Upper lobe of left lung (tissue), 6 donors: ENCODE data around the gene PLCXD1. TPM values are rescaled to one million over a fixed set of nuclear protein-coding genes. Genes with fewer than 3 reads are reported as not detected.

Experiments
- ATAC-seq, 2 donors: fragments of 200-7000 bp; cut with Tn5 transposase; one replicate each; pipeline ENCODE4 v1.9.1; 2022; ENCODE audit warnings: mild to moderate bottlenecking in 2 of 2, moderate library complexity in 2 of 2; ENCODE audit not compliant: low FRiP score in 2 of 2
- DNase-seq, 2 donors: peaks; one replicate each; pipeline ENCODE4 v3.0.0-alpha.2; 2019 to 2020
- H3K27ac ChIP-seq, 4 donors: fragments of 200-600 bp; sonication (generic); one replicate each; pipeline ENCODE4 v1.5.1; 2016 to 2019
- H3K27me3 ChIP-seq, 4 donors: fragments of 200-600 bp; sonication (generic); one replicate each; pipeline ENCODE4 v1.5.1; 2017 to 2019
- H3K36me3 ChIP-seq, 4 donors: fragments of 200-600 bp; sonication (generic); one replicate each; pipeline ENCODE4 v1.5.1; 2016 to 2019
- H3K4me1 ChIP-seq, 4 donors: fragments of 200-600 bp; sonication (generic); one replicate each; pipeline ENCODE4 v1.5.1; 2018 to 2019
- H3K4me3 ChIP-seq, 4 donors: fragments of 200-600 bp; sonication (generic); one replicate each; pipeline ENCODE4 v1.5.1; 2017 to 2019; ENCODE audit warnings: mild to moderate bottlenecking in 2 of 4, moderate library complexity in 1 of 4
- H3K9me3 ChIP-seq, 4 donors: fragments of 200-600 bp; sonication (generic); one replicate each; pipeline ENCODE4 v1.5.1; 2018 to 2019
- EP300 ChIP-seq, 4 donors: sonication (generic); formaldehyde crosslinking; IDR thresholded peaks; one replicate each; pipeline ENCODE4 v1.5.1; 2017; ENCODE audit warnings: antibody characterized with exemption in 4 of 4, control low read depth in 2 of 4
- POLR2A ChIP-seq, 4 donors: fragments of 450-650 bp; IDR thresholded peaks; one replicate each; pipeline ENCODE4 v1.5.1; 2016 to 2017; ENCODE audit warnings: antibody characterized with exemption in 4 of 4, mild to moderate bottlenecking in 2 of 4
- POLR2AphosphoS5 ChIP-seq, 2 donors: sonication (generic); formaldehyde crosslinking; IDR thresholded peaks; one replicate each; pipeline ENCODE4 v1.5.1; 2017; ENCODE audit warnings: antibody characterized with exemption in 2 of 2
- WGBS, 2 donors: methylation state at CpG; one replicate each; pipeline ENCODE4 v1.1.5; 2017 to 2018; 5-methylcytosine and 5-hydroxymethylcytosine counted together
- total RNA-seq, 6 donors: library from RNA; depleted of rRNA in 4 of 6; stranded (reverse); fragments of >200 nt in 4 of 6; gene quantifications; one replicate each; pipeline versions ENCODE4 v1.1.0 to v1.2.1, GENCODE V29; 2016 to 2021
- TF ChIP-seq, protein P1 (sequence below), 6 experiments: fragments of 450-650 bp in 4 of 6; fragments of 200-600 bp in 2 of 6; sonication (generic) in 2 of 6; IDR thresholded peaks; one replicate each; pipeline ENCODE4 v1.5.1; 2016 to 2019; ENCODE audit warnings: antibody characterized with exemption in 6 of 6
- donor health status: DM: no; HTN: no; CAD: no; lungs with moderate emphysema.
- donor health status: DM: no; HTN: yes; CAD: no; lungs with severe emphysema.

Gene PLCXD1
- total RNA-seq, 6 donors from 2014 or later = 7.8 to 75.4 (median 19.2) TPM

DNA sequence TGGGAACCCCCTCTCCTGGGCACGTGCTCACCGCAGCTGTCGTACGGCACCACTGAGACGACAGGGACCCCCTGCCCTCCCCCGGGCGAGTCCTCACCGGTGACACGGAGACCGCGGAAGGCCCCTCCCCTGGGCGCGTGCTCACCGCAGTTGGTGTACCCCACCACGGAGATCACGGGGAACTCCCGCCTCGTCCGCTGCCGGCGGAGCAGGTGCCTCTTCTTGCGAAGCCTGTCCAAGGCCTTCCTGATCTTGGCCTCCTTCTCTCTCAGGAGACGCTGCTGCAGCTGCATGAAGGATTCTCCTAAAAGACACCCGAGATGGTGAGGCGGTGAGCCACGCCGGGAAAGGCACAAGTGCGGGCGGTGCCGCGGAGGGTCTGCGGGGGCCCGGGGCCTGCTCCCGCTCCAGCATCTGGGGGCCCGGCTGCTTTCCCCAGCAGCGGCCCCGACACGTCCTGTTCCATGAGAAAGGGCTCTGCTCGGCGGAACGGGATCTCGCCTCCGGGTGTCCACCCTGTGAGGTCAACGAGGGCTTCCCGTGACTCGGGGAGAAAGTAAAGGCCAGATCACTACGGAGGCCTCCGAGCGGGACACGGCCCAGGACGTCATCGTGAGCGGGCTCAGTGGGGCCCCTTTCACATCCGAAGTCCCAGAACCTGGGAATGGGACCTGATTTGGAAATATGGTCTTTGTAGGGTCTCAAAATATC lies 31.6 kb downstream of the PLCXD1 start:
- H3K4me3 ChIP-seq = no peak overlapping the region
- peak in 1 of 2 donors; percentile 75 for DNase-seq
- TF ChIP-seq POLR2AphosphoS5 (IDR thresholded peaks at IDR 0.05) (no peak), EP300 (IDR thresholded peaks at IDR 0.05) (no peak), POLR2A (IDR thresholded peaks at IDR 0.05) (no peak)
- TF ChIP-seq, protein P1, sequence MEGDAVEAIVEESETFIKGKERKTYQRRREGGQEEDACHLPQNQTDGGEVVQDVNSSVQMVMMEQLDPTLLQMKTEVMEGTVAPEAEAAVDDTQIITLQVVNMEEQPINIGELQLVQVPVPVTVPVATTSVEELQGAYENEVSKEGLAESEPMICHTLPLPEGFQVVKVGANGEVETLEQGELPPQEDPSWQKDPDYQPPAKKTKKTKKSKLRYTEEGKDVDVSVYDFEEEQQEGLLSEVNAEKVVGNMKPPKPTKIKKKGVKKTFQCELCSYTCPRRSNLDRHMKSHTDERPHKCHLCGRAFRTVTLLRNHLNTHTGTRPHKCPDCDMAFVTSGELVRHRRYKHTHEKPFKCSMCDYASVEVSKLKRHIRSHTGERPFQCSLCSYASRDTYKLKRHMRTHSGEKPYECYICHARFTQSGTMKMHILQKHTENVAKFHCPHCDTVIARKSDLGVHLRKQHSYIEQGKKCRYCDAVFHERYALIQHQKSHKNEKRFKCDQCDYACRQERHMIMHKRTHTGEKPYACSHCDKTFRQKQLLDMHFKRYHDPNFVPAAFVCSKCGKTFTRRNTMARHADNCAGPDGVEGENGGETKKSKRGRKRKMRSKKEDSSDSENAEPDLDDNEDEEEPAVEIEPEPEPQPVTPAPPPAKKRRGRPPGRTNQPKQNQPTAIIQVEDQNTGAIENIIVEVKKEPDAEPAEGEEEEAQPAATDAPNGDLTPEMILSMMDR (IDR thresholded peaks at IDR 0.05) = no peak
- H3K36me3 ChIP-seq = peaks cover 11 to 73% (median 61%) of the 10 kb centered on the region in 4 donors
- peaks cover 0 to 13% (median 0%) of the 10 kb centered on the region in 4 donors for H3K4me1 ChIP-seq
- no peak overlapping the region for H3K27ac ChIP-seq
- no peak for ATAC-seq
- no peaks in the 10 kb centered on the region for H3K9me3 ChIP-seq
- H3K27me3 ChIP-seq = no peaks in the 10 kb centered on the region
- 94% methylated on average over 42 to 52 of the region's 54 CpGs for WGBS, 2 donors

DNA sequence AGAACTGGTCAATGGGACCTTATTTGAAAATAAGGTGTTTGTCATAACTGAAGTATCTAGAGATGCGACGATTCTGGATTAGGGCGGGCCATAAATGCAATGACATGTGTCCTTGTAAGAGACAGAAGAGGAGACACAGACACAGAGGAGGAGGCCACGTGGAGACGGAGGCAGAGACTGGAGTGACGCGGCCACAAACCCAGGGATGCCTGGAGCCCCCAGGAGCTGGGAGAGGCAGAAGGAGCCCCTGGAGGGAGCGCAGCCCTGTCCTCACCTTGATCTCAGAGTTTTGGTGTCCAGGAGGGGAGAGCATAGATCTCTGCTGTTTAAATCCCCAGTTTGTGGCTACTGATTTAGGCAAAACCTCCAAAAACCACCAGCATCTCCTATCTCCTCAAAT lies 32.4 kb downstream of the PLCXD1 start:
- 85 to 88% methylated on average over 8 of the region's 8 CpGs for WGBS, 2 donors
- H3K4me3 ChIP-seq = no peak overlapping the region
- no peaks in the 10 kb centered on the region for H3K27me3 ChIP-seq
- DNase-seq (no peak), ATAC-seq (no peak)
- peaks cover 11 to 66% (median 55%) of the 10 kb centered on the region in 4 donors for H3K36me3 ChIP-seq
- TF ChIP-seq, protein P1 (IDR thresholded peaks at IDR 0.05) = no peak
- TF ChIP-seq POLR2A (IDR thresholded peaks at IDR 0.05) = no peak
- TF ChIP-seq POLR2AphosphoS5 (IDR thresholded peaks at IDR 0.05) = no peak
- no peak for TF ChIP-seq EP300 (IDR thresholded peaks at IDR 0.05)
- H3K27ac ChIP-seq = no peak overlapping the region
- peaks cover 0 to 15% (median 0%) of the 10 kb centered on the region in 4 donors for H3K4me1 ChIP-seq
- no peaks in the 10 kb centered on the region for H3K9me3 ChIP-seq

DNA sequence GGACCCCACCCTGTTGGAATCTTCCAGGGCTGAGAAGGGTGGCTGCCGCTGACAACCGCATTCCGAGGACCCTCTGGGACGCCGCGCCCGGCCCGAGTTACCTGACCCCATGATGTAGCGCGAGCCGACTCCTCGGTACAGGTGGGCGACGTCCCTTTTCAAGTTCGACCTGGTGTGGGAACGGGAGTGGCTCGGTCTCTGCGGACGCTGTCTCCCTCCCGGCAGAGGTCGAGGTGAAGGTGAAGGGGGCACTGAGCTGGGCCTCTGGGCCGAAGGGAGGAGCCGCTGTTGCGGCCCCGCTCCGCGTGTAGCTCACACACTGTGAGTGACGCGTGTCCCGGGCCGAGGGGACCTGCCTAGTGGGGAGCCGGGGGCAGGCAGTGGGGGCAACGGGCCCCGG lies 32.9 kb downstream of the PLCXD1 start:
- Histone ChIP-seq H3K27ac (no peak overlapping the region), H3K4me1 (peaks cover 0 to 15% (median 0%) of the 10 kb centered on the region in 4 donors), H3K27me3 (no peaks in the 10 kb centered on the region), H3K4me3 (no peak overlapping the region), H3K36me3 (peaks cover 11 to 62% (median 51%) of the 10 kb centered on the region in 4 donors), H3K9me3 (no peaks in the 10 kb centered on the region)
- WGBS, 2 donors = 98 to 99% methylated on average over 21 to 25 of the region's 34 CpGs
- no peak for TF ChIP-seq POLR2A (IDR thresholded peaks at IDR 0.05)
- no peak for TF ChIP-seq POLR2AphosphoS5 (IDR thresholded peaks at IDR 0.05)
- TF ChIP-seq, protein P1 (IDR thresholded peaks at IDR 0.05) = no peak
- no peak for TF ChIP-seq EP300 (IDR thresholded peaks at IDR 0.05)
- DNase-seq (peak in 1 of 2 donors; percentile 82), ATAC-seq (no peak)

DNA sequence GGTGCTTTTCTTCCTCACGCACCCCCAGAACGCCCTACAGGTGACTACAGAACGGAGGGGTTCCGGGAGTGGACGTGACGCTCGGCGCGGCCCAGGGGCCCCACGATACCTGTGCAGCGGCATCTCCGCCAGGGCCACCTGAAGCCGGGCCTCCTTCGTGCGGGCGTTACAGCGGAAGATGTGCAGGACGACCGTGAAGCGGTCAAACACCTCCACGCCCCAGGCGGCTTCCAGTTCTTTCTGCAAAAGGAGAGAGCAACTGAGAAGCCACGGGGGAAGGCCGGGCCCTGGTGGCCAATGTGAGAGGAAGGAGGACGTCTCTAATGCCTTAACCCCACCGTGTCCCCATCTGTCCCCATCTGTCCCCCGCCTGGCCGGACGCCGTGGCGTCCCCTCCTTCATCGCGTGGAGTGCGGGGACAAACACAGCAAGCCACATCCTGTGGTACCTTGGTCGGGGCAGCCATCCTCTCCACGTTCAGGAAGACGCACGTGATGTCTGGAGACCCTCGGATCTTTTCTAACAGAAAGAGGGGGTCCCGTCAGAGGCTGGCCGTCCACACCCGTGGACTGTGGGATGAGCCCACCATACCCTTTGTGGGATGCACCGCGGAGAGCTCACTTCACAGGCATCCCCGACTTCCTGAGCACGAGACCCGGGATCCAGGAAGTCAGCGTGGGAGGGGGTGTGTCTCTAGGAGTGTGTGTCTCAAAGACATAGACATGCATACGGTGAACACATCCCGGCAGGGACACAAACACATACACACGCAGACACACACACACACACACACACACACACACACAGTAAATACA lies 33.8 kb downstream of the PLCXD1 start:
- ATAC-seq = no peak
- no peaks in the 10 kb centered on the region for H3K27me3 ChIP-seq
- 86 to 89% methylated on average over 33 to 51 of the region's 51 CpGs for WGBS, 2 donors
- TF ChIP-seq EP300 (IDR thresholded peaks at IDR 0.05) = no peak
- no peak for TF ChIP-seq POLR2A (IDR thresholded peaks at IDR 0.05)
- TF ChIP-seq, protein P1 (IDR thresholded peaks at IDR 0.05) = no peak
- no peak for TF ChIP-seq POLR2AphosphoS5 (IDR thresholded peaks at IDR 0.05)
- DNase-seq = no peak
- no peak overlapping the region for H3K27ac ChIP-seq
- H3K36me3 ChIP-seq = peaks cover 11 to 57% (median 46%) of the 10 kb centered on the region in 4 donors
- H3K4me1 ChIP-seq = peaks cover 4 to 21% (median 6%) of the 10 kb centered on the region in 4 donors
- no peak overlapping the region for H3K4me3 ChIP-seq
- no peaks in the 10 kb centered on the region for H3K9me3 ChIP-seq
